Loucy (cell line): ENCODE data around the gene SNX10.

ENCODE experiments used
- H2AFZ ChIP-seq: fragments of 200-600 bp; sonication (generic); 2 replicates; pipeline ENCODE4 v1.6.0; 2016; ENCODE audit warnings: antibody characterized with exemption, mild to moderate bottlenecking, low read length, moderate library complexity
- H3F3A ChIP-seq: fragments of 200-600 bp; 2 replicates; pipeline ENCODE4 v1.6.0; 2016; ENCODE audit warnings: antibody characterized with exemption, low read depth, mild to moderate bottlenecking
- H3K27me3 ChIP-seq: fragments of 200-600 bp; sonication (generic); 2 replicates; pipeline ENCODE4 v1.6.1; 2014; ENCODE audit warnings: low read length, mild to moderate bottlenecking; ENCODE audit not compliant: insufficient read depth, poor library complexity, severe bottlenecking
- H3K36me3 ChIP-seq: fragments of 200-600 bp; sonication (generic); 2 replicates; pipeline ENCODE4 v1.6.1; 2016; ENCODE audit warnings: low read length; ENCODE audit not compliant: insufficient read depth
- H3K4me1 ChIP-seq: fragments of 200-600 bp; sonication (generic); 2 replicates; pipeline ENCODE4 v1.5.1; 2014; ENCODE audit warnings: low read length, mild to moderate bottlenecking; ENCODE audit not compliant: insufficient read depth, poor library complexity, severe bottlenecking
- H3K4me2 ChIP-seq: fragments of 200-600 bp; sonication (generic); 2 replicates; pipeline ENCODE4 v1.6.0; 2014; ENCODE audit warnings: antibody characterized with exemption, low read length, low read depth, mild to moderate bottlenecking; ENCODE audit not compliant: poor library complexity, severe bottlenecking
- H3K4me3 ChIP-seq: fragments of 200-600 bp; sonication (generic); 2 replicates; pipeline ENCODE4 v1.5.1; 2014; ENCODE audit warnings: low read length, mild to moderate bottlenecking, mixed read lengths; ENCODE audit not compliant: poor library complexity, severe bottlenecking
- H3K79me2 ChIP-seq: fragments of 200-600 bp; sonication (generic); 2 replicates; pipeline ENCODE4 v1.6.1; 2014; ENCODE audit warnings: low read length; ENCODE audit not compliant: insufficient read depth
- H3K9ac ChIP-seq: fragments of 200-600 bp; sonication (generic); 2 replicates; pipeline ENCODE4 v1.6.0; 2014; ENCODE audit warnings: mild to moderate bottlenecking, low read depth, low read length, moderate library complexity; ENCODE audit not compliant: poor library complexity, severe bottlenecking
- H3K9me2 ChIP-seq: fragments of 200-600 bp; sonication (generic); replicated peaks from 2 replicates; pipeline ENCODE4 v1.6.1; 2016; ENCODE audit warnings: low read depth, low read length, mixed read lengths
- H3K9me3 ChIP-seq: fragments of 200-600 bp; sonication (generic); 2 replicates; pipeline ENCODE4 v1.6.1; 2014; ENCODE audit warnings: mild to moderate bottlenecking, antibody characterized with exemption, low read length, low read depth; ENCODE audit not compliant: insufficient read depth
- H4K20me1 ChIP-seq: fragments of 200-600 bp; sonication (generic); 2 replicates; pipeline ENCODE4 v1.6.0; 2014; ENCODE audit warnings: antibody characterized with exemption, low read length, mild to moderate bottlenecking; ENCODE audit not compliant: insufficient read depth, poor library complexity, severe bottlenecking
- EZH2phosphoT487 ChIP-seq: fragments of 200-600 bp; IDR thresholded peaks from 2 replicates; pipeline ENCODE4 v1.6.1; 2018; ENCODE audit warnings: antibody characterized with exemption, mild to moderate bottlenecking, moderate library complexity, borderline replicate concordance
- TF ChIP-seq, protein P1 (sequence below): fragments of 200-600 bp; sonication (generic); conservative IDR thresholded peaks from 2 replicates; pipeline ENCODE4 v1.5.1; 2014; ENCODE audit warnings: mild to moderate bottlenecking, antibody characterized with exemption, low read length

The SNX10 gene

DNA sequence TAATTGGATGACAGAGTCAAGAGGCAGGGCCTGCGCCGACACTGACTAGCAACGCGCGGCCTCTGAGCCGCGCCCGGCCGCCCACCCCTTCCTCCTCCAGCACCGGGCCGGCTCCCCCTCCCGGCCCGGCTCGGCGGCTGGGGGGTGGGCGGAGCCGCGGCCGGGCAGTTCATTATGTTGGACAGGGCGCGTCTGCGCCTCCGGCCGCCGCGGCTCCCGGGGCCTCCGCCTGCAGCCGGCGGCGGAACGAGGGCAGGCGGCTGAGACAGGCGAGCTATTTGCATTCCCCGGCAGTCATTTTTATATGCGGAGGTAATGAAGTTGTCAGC lies 106.7 kb downstream of the SNX10 start:
- TF ChIP-seq, protein P1, sequence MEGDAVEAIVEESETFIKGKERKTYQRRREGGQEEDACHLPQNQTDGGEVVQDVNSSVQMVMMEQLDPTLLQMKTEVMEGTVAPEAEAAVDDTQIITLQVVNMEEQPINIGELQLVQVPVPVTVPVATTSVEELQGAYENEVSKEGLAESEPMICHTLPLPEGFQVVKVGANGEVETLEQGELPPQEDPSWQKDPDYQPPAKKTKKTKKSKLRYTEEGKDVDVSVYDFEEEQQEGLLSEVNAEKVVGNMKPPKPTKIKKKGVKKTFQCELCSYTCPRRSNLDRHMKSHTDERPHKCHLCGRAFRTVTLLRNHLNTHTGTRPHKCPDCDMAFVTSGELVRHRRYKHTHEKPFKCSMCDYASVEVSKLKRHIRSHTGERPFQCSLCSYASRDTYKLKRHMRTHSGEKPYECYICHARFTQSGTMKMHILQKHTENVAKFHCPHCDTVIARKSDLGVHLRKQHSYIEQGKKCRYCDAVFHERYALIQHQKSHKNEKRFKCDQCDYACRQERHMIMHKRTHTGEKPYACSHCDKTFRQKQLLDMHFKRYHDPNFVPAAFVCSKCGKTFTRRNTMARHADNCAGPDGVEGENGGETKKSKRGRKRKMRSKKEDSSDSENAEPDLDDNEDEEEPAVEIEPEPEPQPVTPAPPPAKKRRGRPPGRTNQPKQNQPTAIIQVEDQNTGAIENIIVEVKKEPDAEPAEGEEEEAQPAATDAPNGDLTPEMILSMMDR, result no peak
- no peak for TF ChIP-seq EZH2phosphoT487
- Histone ChIP-seq H3K4me2 (peak overlapping the region; percentile 91), H3K27me3 (no peaks in the 10 kb centered on the region), H3K79me2 (peaks cover 8% of the 10 kb centered on the region; the same call in 1 of the 2 replicates), H4K20me1 (no peaks in the 10 kb centered on the region), H3K4me1 (peaks cover 16% of the 10 kb centered on the region), H2AFZ (peak overlapping the region; percentile 95), H3K4me3 (peak overlapping the region; percentile 83), H3F3A (no peaks in the 10 kb centered on the region), H3K9me3 (no peaks in the 10 kb centered on the region), H3K9me2 (no peaks in the 10 kb centered on the region), H3K36me3 (no peaks in the 10 kb centered on the region), H3K9ac (peak overlapping the region; percentile 81)

DNA sequence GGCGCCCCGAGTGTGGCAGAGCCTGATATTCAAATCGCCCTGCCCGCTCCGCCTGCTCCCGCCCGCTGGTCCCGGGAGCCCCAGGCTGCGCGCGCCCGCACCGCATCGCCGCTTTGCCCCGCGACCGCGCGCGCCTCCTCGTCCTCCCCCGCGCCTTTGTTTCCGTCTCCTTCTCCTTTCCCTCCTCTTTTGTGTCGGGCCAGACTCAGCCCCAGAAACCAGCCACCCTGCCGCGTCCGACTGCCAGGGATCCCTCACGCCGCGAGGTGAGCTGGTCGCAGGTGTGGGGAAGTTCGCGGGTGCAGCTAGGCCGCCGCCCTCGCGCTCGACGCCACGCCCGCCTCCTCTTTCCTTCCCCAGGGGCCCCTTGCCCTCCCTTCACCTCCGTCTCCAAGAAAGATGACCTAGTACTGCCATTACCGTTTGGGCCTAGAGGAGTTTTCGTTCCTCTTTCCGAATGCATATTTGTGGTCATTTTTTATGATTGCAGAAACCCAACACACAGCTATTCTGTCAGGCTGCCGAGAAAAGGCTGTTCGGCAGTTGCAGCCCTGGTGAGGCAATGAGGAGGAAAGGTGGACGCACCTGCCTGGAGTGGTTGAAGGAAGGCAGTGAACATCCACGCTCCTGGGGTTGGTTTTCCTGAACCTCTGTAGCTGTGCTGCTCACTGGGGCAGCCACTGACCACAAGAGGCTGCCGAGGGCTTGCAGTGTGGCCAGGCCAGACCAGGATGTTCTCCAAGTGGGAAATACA lies 107.3 kb downstream of the SNX10 start:
- Histone ChIP-seq H2AFZ (peak overlapping the region; percentile 95), H3K4me2 (peak overlapping the region; percentile 91), H3F3A (no peaks in the 10 kb centered on the region), H4K20me1 (no peaks in the 10 kb centered on the region), H3K79me2 (peaks cover 8% of the 10 kb centered on the region; the same call in 1 of the 2 replicates), H3K9me2 (no peaks in the 10 kb centered on the region), H3K36me3 (no peaks in the 10 kb centered on the region), H3K9me3 (no peaks in the 10 kb centered on the region), H3K4me3 (peak overlapping the region; percentile 83), H3K9ac (peak overlapping the region; percentile 81), H3K27me3 (no peaks in the 10 kb centered on the region), H3K4me1 (peaks cover 16% of the 10 kb centered on the region)
- TF ChIP-seq EZH2phosphoT487, result no peak
- TF ChIP-seq, protein P1, result 0 out of 2 replicates have a peak, but pooled peaks have one; percentile 14

DNA sequence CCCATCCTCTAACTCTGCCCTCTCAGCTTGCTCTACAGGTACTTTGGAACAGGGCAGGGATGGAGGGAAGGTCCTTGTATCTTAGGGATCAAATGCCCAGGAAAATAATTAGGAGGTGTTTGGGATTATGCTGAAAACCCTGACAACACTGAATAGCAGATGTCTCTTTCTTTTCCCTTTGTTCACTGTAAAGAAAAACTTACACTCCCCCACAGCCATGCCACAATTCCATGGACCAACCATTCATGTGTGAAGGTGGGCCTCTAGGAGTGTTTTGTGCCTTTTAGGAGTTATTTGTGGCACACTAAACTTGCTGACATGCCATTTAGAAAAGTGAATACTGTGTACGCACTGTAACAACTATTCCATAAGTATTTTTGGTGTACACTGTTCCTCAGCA lies 108.1 kb downstream of the SNX10 start:
- H3K36me3 ChIP-seq, result no peaks in the 10 kb centered on the region
- H3K27me3 ChIP-seq, result no peaks in the 10 kb centered on the region
- peaks cover 16% of the 10 kb centered on the region for H3K4me1 ChIP-seq
- H3K4me2 ChIP-seq, result peak overlapping the region; percentile 91
- H4K20me1 ChIP-seq, result no peaks in the 10 kb centered on the region
- H3K4me3 ChIP-seq, result peak overlapping the region; percentile 83
- no peak for TF ChIP-seq EZH2phosphoT487
- TF ChIP-seq, protein P1, result no peak
- no peak overlapping the region for H2AFZ ChIP-seq
- peaks cover 8% of the 10 kb centered on the region; the same call in 1 of the 2 replicates for H3K79me2 ChIP-seq
- no peaks in the 10 kb centered on the region for H3F3A ChIP-seq
- H3K9ac ChIP-seq, result peak overlapping the region; percentile 81
- H3K9me3 ChIP-seq, result no peaks in the 10 kb centered on the region
- no peaks in the 10 kb centered on the region for H3K9me2 ChIP-seq
